HL-60/S4 (cell line): Measurements from ENCODE around the gene HSD3B7.
"Not testable (repeated sequence)": the region's sequence is repeated elsewhere in the genome, so short reads cannot be mapped to it uniquely, and the experiment has no call there.

Experiments used
- in situ Hi-C: fragments of 300-500 bp; cut with MboI; formaldehyde crosslinking; loops from 2 replicates; pipeline ENCODE4 v1.14.3; 2022; ENCODE audit warnings: low sequenced_read_pairs

HSD3B7 gene

GRCh38 chr16:30984669-30985400 lies at the start of gene HSD3B7:
Gene HSD3B7, plus strand, starts transcription at chr16:30985207. Its CDS starts 452 bp downstream, at chr16:30985659.
- in situ Hi-C loops: no loop called here

GRCh38 chr16:30937692-30938091 lies 47.3 kb upstream of the HSD3B7 start:
- in situ Hi-C loops: no loop called here

DNA sequence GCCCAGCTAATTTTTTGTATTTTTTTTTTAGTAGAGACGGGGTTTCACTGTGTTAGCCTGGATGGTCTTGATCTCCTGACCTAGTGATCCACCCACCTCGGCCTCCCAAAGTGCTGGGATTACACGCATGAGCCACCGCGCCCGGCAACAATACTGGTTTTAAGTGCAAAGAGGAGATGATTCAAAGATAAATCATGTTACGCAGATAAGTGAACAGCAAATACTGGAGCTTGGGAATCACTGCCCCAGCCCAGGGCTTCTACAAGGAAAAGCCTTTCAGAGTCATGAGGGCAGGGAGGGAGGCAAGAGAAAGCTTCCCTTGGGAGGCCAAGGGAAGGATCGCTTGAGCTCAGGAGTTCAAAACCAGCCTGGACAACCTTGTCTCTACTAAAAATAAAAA lies 45.4 kb upstream of the HSD3B7 start:
- in situ Hi-C loops: not testable (repeated sequence)

GRCh38 chr16:30941600-30942425 lies 43.2 kb upstream of the HSD3B7 start:
- in situ Hi-C loops: no loop called here

- in situ Hi-C loops: no loop called here
Measured at GRCh38 chr16:30942426-30942806, 42.6 kb upstream of the HSD3B7 start.

- in situ Hi-C loops: no loop called here
Measured at GRCh38 chr16:30944352-30944751, 40.7 kb upstream of the HSD3B7 start.

DNA sequence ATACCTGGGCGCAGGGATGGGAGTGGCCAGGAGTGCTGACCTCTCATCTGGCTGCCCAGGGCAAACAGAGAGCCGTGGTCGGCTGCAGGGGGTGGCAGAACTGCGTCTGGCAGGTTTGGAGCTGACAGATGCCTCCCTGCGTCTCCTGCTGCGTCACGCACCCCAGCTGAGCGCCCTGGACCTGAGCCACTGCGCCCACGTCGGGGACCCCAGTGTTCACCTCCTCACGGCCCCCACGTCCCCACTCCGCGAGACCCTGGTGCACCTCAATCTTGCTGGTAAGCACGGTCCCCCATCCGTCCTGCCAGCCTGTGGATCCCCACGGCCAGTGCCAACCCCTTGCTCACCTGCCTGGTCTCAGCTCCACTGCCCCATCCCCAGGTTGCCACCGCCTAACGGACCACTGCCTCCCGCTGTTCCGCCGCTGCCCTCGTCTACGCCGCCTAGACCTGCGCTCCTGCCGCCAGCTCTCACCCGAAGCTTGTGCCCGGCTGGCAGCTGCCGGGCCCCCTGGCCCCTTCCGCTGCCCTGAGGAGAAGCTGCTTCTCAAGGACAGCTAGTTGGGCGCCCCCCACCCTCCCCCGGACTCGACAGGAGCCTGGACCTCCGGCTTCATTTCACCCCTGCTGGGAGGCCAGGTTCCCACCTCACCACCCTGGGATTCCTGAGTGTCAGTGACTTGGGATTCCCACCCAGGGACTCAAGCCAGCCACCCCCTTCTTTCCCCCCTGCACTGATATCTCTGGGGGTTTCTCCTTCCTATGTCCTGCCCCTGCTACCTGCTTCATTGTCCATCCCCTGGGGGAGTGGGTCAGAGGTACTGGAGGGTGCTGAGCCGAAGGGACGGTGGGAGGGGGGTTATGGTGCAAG lies 38.1 kb upstream of the HSD3B7 start:
- in situ Hi-C loops: no loop called here

DNA sequence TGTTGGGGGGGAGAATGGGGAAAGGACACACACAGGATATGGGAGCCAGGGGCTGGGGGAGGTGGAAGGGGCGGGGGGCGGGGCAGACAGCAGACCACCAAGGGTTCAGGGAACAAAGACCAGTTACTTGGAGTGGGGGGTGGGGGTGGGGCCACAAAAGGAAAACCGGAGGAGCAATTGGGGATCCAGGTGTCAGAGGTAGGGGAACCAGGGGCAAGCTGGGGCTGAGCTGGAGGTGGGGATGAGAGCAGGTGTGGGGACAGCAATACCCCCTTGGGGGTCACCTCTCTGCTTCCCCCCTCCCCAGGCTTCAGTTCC lies 37.5 kb upstream of the HSD3B7 start:
- in situ Hi-C loops: no loop called here

GRCh38 chr16:30947859-30948666 lies 36.9 kb upstream of the HSD3B7 start:
- in situ Hi-C loops: no loop called here

DNA sequence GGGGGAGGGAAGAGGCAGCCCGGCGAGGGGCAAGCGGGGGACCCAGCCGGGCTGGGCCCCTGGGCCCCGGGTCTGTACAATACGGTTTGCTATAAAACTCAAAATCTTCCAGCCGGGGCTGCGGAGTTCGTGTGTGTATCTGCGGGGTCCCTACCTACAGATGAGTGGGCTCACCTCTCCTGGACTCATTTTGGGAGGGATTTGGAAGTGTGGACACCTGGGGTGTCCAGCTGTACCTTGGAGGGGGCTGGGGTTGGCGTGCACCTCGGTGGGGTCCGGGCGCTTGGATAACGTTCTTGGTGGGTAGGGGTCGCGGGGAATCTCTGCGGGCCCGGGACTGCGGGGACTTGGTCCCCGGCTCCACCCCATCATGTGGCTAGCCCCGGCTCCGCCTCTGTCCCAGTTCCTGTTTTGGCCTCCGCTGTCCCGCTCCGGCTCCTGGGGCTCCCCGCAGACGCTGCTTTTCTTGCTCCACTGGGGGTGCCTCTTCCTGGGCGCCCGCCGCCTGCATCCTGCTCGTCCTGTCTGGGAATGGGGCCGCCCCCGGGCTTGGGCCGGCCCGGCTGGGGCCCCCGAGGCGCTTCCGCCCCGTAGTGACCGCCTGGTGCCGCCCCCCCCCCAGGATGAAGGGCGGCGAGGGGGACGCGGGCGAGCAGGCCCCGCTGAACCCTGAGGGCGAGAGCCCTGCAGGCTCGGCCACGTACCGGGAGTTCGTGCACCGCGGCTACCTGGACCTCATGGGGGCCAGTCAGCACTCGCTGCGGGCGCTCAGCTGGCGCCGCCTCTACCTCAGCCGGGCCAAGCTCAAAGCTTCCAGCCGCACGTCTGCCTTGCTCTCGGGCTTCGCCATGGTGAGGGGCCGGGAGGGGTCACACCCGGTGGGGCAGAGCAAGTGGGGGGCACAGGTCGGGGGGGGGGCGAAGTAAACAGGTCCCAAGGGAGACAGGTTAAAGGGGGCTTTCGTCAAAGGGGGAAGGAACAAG lies 36.0 kb upstream of the HSD3B7 start, which contains the start of gene ORAI3:
Gene ORAI3, plus strand, starts transcription at position 402 of the 983 bp plus-strand sequence. Its CDS starts 222 bp downstream, at position 624.
- in situ Hi-C loops: no loop called here

DNA sequence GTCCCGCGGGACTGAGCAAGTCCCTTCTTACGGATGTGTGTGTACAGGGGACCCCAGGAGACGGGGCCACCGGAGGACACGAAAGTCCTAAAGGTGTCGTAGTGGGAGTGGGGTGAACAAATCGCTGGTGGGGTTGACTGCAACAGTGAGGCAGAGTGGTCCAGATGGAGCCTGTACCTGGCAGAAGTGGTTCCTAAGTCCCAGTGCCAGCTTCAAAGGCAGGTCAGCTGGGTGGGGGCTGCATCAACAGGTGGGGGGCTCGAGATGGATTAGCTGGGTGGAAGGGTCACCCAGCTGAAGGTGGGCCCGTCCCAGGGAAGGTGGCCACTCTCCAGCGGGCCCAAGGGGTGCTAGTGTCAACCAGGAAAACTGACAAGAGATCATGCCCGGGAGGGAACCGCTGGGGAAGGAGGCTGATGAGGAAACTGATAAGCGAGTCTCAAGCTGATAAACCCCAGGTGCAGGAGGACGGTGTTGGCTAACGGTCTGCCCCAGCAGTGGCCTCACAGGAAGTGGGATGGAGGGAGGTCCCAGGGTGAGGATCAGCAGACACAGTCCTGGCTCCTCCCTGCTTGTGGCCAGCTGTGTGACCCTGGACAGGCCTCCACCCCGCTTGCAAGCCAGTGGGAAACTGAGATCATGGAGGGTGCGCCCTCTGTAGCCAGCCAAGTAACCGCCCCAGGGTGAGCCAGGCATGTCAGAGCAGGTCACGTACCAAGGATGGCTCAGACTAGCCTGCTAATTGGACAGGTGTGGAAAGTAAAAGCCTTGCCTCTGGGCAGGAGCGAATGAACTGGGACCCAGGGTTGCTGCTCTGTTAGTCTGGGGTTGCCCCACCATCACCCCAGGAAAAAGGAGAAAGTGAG lies 35.1 kb upstream of the HSD3B7 start:
- in situ Hi-C loops: loop anchor here (10.0 to 25.0 kb wide), 2 partner anchors 487 to 925 kb away; partner anchors contain the start of genes COX6A2, ZNF267 and ZNF843

DNA sequence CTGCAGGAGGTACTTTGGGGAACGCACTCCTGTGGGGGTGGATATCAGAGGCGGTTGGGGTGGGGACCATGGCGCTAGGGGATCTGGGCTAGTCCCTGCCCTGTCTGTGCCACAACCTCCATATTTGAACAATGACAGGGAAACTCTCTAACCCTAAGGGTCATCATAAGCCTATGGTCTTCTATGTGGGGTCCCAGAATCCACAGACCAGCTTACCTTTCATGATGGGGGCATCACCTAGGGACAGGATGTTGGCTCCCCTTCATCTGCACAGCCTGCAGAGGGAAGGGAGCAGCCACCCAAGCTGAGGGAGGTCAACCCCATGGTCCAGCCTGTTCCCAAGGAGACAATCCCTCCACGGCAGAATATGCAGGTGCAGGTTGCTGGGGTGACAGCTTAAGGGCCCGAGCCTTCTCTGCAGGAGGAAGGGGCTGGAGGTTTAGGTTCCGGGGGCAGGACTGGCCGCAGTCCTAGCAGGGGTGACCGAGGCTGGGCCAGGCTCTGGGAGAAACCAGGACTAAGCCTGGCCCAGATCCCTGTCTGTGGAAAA lies 34.4 kb upstream of the HSD3B7 start:
- in situ Hi-C loops: loop anchor here (10.0 to 25.0 kb wide), 2 partner anchors 487 to 924 kb away; partner anchors contain the start of genes COX6A2, ZNF267 and ZNF843

DNA sequence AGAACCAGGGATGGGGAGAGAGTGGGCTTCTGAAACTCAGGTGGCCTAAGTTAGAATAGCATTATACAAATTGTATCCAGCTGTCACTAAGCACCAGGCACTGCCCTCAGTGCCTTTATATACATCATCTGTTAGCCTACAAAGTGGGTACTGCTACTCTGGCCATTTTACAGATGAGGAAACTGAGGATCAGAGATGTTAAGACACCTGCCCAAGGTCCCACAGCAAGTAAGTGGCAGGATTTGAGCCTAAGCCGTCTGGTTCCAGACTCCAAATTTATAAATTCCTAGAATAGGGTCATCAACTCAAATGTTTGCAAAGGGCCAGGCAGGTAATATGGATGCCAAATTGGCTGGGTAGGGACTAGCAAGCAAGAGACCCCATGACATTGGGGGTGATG lies 33.8 kb upstream of the HSD3B7 start:
- in situ Hi-C loops: loop anchor here (10.0 to 25.0 kb wide), 2 partner anchors 486 to 924 kb away; partner anchors contain the start of genes COX6A2, ZNF267 and ZNF843

GRCh38 chr16:30951750-30952149 lies 33.3 kb upstream of the HSD3B7 start:
- in situ Hi-C loops: loop anchor here (10.0 to 25.0 kb wide), 2 partner anchors 486 to 923 kb away; partner anchors contain the start of genes COX6A2, ZNF267 and ZNF843

DNA sequence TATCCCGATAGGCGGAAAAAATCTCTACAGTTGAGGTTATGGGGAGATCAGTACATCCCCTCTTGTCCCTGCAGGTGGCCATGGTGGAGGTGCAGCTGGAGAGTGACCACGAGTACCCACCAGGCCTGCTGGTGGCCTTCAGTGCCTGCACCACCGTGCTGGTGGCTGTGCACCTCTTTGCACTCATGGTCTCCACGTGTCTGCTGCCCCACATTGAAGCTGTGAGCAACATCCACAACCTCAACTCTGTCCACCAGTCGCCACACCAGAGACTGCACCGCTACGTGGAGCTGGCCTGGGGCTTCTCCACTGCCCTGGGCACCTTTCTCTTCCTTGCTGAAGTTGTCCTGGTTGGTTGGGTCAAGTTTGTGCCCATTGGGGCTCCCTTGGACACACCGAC lies 31.9 kb upstream of the HSD3B7 start:
- in situ Hi-C loops: loop anchor here (10.0 to 25.0 kb wide), 2 partner anchors 484 to 922 kb away; partner anchors contain the start of genes COX6A2, ZNF267 and ZNF843

GRCh38 chr16:30953511-30954124 lies 31.4 kb upstream of the HSD3B7 start:
- in situ Hi-C loops: loop anchor here (10.0 to 25.0 kb wide), 2 partner anchors 484 to 921 kb away; partner anchors contain the start of genes COX6A2, ZNF267 and ZNF843

GRCh38 chr16:30954993-30955392 lies 30.0 kb upstream of the HSD3B7 start:
- in situ Hi-C loops: loop anchor here (10.0 to 25.0 kb wide), 2 partner anchors 482 to 920 kb away; partner anchors contain the start of genes COX6A2, ZNF267 and ZNF843
